Heart left ventricle (tissue), 16 donors: ENCODE data around the gene SLU7. TPM values are rescaled to one million over a fixed set of nuclear protein-coding genes. Genes with fewer than 3 reads are reported as not detected.

Experiments
- ATAC-seq, 4 donors: fragments of 200-7000 bp; cut with Tn5 transposase; one replicate each; pipeline ENCODE4 v1.9.1; 2020 to 2022; ENCODE audit warnings: moderate library complexity in 4 of 4, mild to moderate bottlenecking in 3 of 4, moderate number of reproducible peaks in 1 of 4
- DNase-seq, 5 donors: peaks; one replicate each; pipeline ENCODE4 v3.0.0-alpha.2; 2020
- H3K27ac ChIP-seq, 12 donors: fragments of 200-600 bp; sonication (generic) in 4 of 12; one replicate each; pipeline versions ENCODE4 v1.5.0 to v1.8.0; 2016 to 2022; ENCODE audit warnings: mild to moderate bottlenecking in 2 of 12
- H3K27me3 ChIP-seq, 9 donors: fragments of 200-600 bp; sonication (generic) in 2 of 9; one replicate each; pipeline versions ENCODE4 v1.5.1 to v1.8.0; 2016 to 2022; ENCODE audit warnings: mild to moderate bottlenecking in 3 of 9
- H3K36me3 ChIP-seq, 9 donors: fragments of 200-600 bp; sonication (generic) in 2 of 9; one replicate each; pipeline versions ENCODE4 v1.5.0 to v1.8.0; 2018 to 2022; ENCODE audit warnings: mild to moderate bottlenecking in 2 of 9
- H3K4me1 ChIP-seq, 12 donors: fragments of 200-600 bp; sonication (generic) in 4 of 12; one replicate each; pipeline versions ENCODE4 v1.5.0 to v1.8.0; 2016 to 2022; ENCODE audit warnings: mild to moderate bottlenecking in 3 of 12
- H3K4me3 ChIP-seq, 12 donors: fragments of 200-600 bp; sonication (generic) in 4 of 12; one replicate each; pipeline versions ENCODE4 v1.5.0 to v1.8.0; 2017 to 2022; ENCODE audit warnings: mild to moderate bottlenecking in 9 of 12, moderate library complexity in 4 of 12
- H3K9me3 ChIP-seq, 12 donors: fragments of 200-600 bp; sonication (generic) in 4 of 12; one replicate each; pipeline versions ENCODE4 v1.5.0 to v1.8.0; 2016 to 2022; ENCODE audit warnings: mild to moderate bottlenecking in 1 of 12
- CTCF ChIP-seq, 12 donors: fragments of 200-600 bp; sonication (generic) in 4 of 12; IDR thresholded peaks; one replicate each; pipeline versions ENCODE4 v1.5.0 to v1.8.0; 2018 to 2022; ENCODE audit warnings: antibody characterized with exemption in 12 of 12, mild to moderate bottlenecking in 5 of 12
- POLR2A ChIP-seq, 2 donors: fragments of 450-650 bp; IDR thresholded peaks; one replicate each; pipeline ENCODE4 v1.6.1; 2017; ENCODE audit warnings: antibody characterized with exemption in 2 of 2, mild to moderate bottlenecking in 2 of 2, moderate library complexity in 2 of 2
- WGBS, 4 donors: extraction: QIAGEN DNeasy Blood & Tissue Kit in 2 of 4; methylation state at CpG; one replicate each; pipeline versions ENCODE4 v1.1.5 to v1.1.7; 2013 to 2018; 5-methylcytosine and 5-hydroxymethylcytosine counted together
- intact Hi-C, 10 donors: fragments of 100-400 bp; cut with DNase I; formaldehyde crosslinking; loops; one replicate each; pipeline versions ENCODE4 v1.11.1 to v1.14.2; 2022
- polyA plus RNA-seq, 2 donors: library from polyadenylated mRNA; stranded (reverse); fragments of 200-250 nt; gene quantifications; one replicate each; pipeline ENCODE4 v1.2.3, GENCODE V29; 2013
- total RNA-seq, 9 donors: library from RNA; depleted of rRNA in 2 of 9; stranded (reverse); fragments of >200 nt in 2 of 9; fragmentation: NEBNext Ultra II Directional in 3 of 9; extraction: Animal tissue kit (Norgen Biotek cat#: 25700) in 3 of 9; gene quantifications; one replicate each; pipeline versions ENCODE4 v1.1.0 to v1.2.4, GENCODE V29; 2016 to 2023
- donor health status: ischemic (EF 13 %, LVEDD 7.1; RV severe dilation, severe dysfunction).
- donor health status: healthy with polysubstance abuse.
- donor health status: DM: no; HTN: yes; CAD: no.
- donor health status: DM: no; HTN: no; CAD: no.
- donor health status: ischemic (EF 25% LVEDD 6.9; RV normal size, moderate dysfunction).
- donor health status: ischemic (EF 25% LVEDD 5.7; RV mildly dilated, moderate dysfunction).
- donor health status: healthy.
- donor health status: DM: yes; HTN: yes; CAD: no.
- donor health status: ischemic (EF 35%, LVEDD 5.7; RV mildly dilated, moderate dysfunction).
- donor health status: nonischemic (EF 11% LVEDD 7.7; RV severe dilation, severe dysfunction).
- donor health status: DM: yes; HTN: yes; CAD: no.
- donor health status: PGD.
- donor health status: ischemic (EF 29% LVEDD 5.4; RV normal size, mild dysfunction).
- donor health status: nonischemic (EF 23%, LVEDD 6.1; RV moderate dilation, normal function).

SLU7 gene
- total and polyA plus RNA-seq, 11 donors, result 22.7 to 81.6 (median 44.0) TPM

GRCh38 chr5:160450164-160450932 is 31.5 kb upstream of the SLU7 start:
- H3K9me3 ChIP-seq, result no peaks in the 10 kb centered on the region
- H3K27ac ChIP-seq, result no peak overlapping the region
- peaks cover 0 to 3% (median 0%) of the 10 kb centered on the region in 9 donors for H3K27me3 ChIP-seq
- H3K4me3 ChIP-seq, result no peak overlapping the region
- H3K36me3 ChIP-seq, result no peaks in the 10 kb centered on the region
- 78 to 85% (median 83%) methylated on average over 9 of the region's 9 CpGs for WGBS, 4 donors
- TF ChIP-seq POLR2A (IDR thresholded peaks at IDR 0.05) (no peak), CTCF (IDR thresholded peaks at IDR 0.05) (no peak)
- DNase-seq (no peak), ATAC-seq (no peak)
- peaks cover 0 to 12% (median 0%) of the 10 kb centered on the region in 12 donors for H3K4me1 ChIP-seq
- intact Hi-C loops, result no loop called here

- DNase-seq, result no peak
- Histone ChIP-seq H3K4me3 (no peak overlapping the region), H3K27ac (no peak overlapping the region), H3K36me3 (no peaks in the 10 kb centered on the region), H3K9me3 (no peaks in the 10 kb centered on the region), H3K27me3 (no peaks in the 10 kb centered on the region), H3K4me1 (peaks cover 0 to 12% (median 0%) of the 10 kb centered on the region in 12 donors)
- intact Hi-C loops, result no loop called here
- no peak for ATAC-seq
- TF ChIP-seq CTCF (IDR thresholded peaks at IDR 0.05), result no peak
- TF ChIP-seq POLR2A (IDR thresholded peaks at IDR 0.05), result no peak
- WGBS, 4 donors, result 87 to 93% (median 92%) methylated on average over 3 of the region's 3 CpGs
These were observed 30.6 kb upstream of the SLU7 start for GRCh38 chr5:160449458-160449857.

- 74 to 86% (median 80%) methylated on average over 1 of the region's 1 CpG for WGBS, 4 donors
- Histone ChIP-seq H3K9me3 (no peaks in the 10 kb centered on the region), H3K36me3 (no peaks in the 10 kb centered on the region), H3K4me3 (no peak overlapping the region), H3K27ac (no peak overlapping the region), H3K4me1 (peaks cover 0 to 11% (median 0%) of the 10 kb centered on the region in 12 donors), H3K27me3 (no peaks in the 10 kb centered on the region)
- TF ChIP-seq POLR2A (IDR thresholded peaks at IDR 0.05) (no peak), CTCF (IDR thresholded peaks at IDR 0.05) (no peak)
- no peak for ATAC-seq
- intact Hi-C loops, result no loop called here
- no peak for DNase-seq
These were observed 30.0 kb upstream of the SLU7 start for GRCh38 chr5:160448886-160449285.

GRCh38 chr5:160445751-160446150 is 26.9 kb upstream of the SLU7 start:
- DNase-seq (no peak), ATAC-seq (no peak)
- intact Hi-C loops, result no loop called here
- no peaks in the 10 kb centered on the region for H3K9me3 ChIP-seq
- no peak overlapping the region for H3K27ac ChIP-seq
- H3K36me3 ChIP-seq, result no peaks in the 10 kb centered on the region
- H3K27me3 ChIP-seq, result no peaks in the 10 kb centered on the region
- H3K4me1 ChIP-seq, result peaks cover 0 to 9% (median 0%) of the 10 kb centered on the region in 12 donors
- TF ChIP-seq CTCF (IDR thresholded peaks at IDR 0.05), result no peak
- no peak for TF ChIP-seq POLR2A (IDR thresholded peaks at IDR 0.05)
- H3K4me3 ChIP-seq, result no peak overlapping the region
